Keratinocyte (primary cell): ENCODE results near the gene ARPC5. TPM values are rescaled to one million over a fixed set of nuclear protein-coding genes. Genes with fewer than 3 reads are reported as not detected.

Experiments
- DNase-seq: peaks from one replicate; pipeline ENCODE4 v3.0.0-alpha.2; 2011; ENCODE audit warnings: low read depth, missing footprints, low spot score
- FAIRE-seq: peaks from 2 replicates; lab custom pipeline; 2011; peaks lifted over from hg19 to GRCh38; lab: Jason Lieb, UNC
- H2AFZ ChIP-seq: 2 replicates; pipeline ENCODE4 v1.6.0; 2012; ENCODE audit warnings: low read length, control low read depth, inconsistent platforms; ENCODE audit not compliant: control insufficient read depth
- H3K27ac ChIP-seq: 2 replicates; pipeline ENCODE4 v1.5.1; 2011; ENCODE audit warnings: low read length; ENCODE audit not compliant: control insufficient read depth, insufficient read depth
- H3K27me3 ChIP-seq: 3 replicates; pipeline ENCODE4 v1.6.0; 2011; ENCODE audit warnings: low read length; ENCODE audit not compliant: control insufficient read depth, insufficient read depth; ENCODE audit errors: extremely low read depth
- H3K36me3 ChIP-seq, 2 experiments: 2 replicates in 1 of 2; 3 replicates in 1 of 2; pipeline ENCODE4 v1.5.1; 2011; ENCODE audit warnings: low read length in 2 of 2, mild to moderate bottlenecking in 1 of 2; ENCODE audit not compliant: control insufficient read depth in 2 of 2, insufficient read depth in 2 of 2; ENCODE audit errors: extremely low read depth in 1 of 2
- H3K4me1 ChIP-seq: 3 replicates; pipeline ENCODE4 v1.5.1; 2011; ENCODE audit warnings: low read length; ENCODE audit not compliant: control insufficient read depth, insufficient read depth; ENCODE audit errors: extremely low read depth
- H3K4me2 ChIP-seq: 3 replicates; pipeline ENCODE4 v1.6.0; 2011; ENCODE audit warnings: low read depth, low read length; ENCODE audit not compliant: control insufficient read depth, insufficient read depth; ENCODE audit errors: extremely low read depth
- H3K4me3 ChIP-seq, 3 experiments: fragments of 200-600 bp in 1 of 3; sonication (generic) in 1 of 3; 2 replicates in 2 of 3; 3 replicates in 1 of 3; pipeline ENCODE4 v1.5.1; 2011 to 2016; ENCODE audit warnings: low read length in 3 of 3, mild to moderate bottlenecking in 3 of 3, control low read depth in 2 of 3, inconsistent platforms in 1 of 3, low read depth in 1 of 3, mixed read lengths in 1 of 3, mixed run types in 1 of 3, moderate library complexity in 1 of 3; ENCODE audit not compliant: control insufficient read depth in 2 of 3, insufficient read depth in 2 of 3; ENCODE audit errors: extremely low read depth in 1 of 3
- H3K79me2 ChIP-seq: 2 replicates; pipeline ENCODE4 v1.6.0; 2012; ENCODE audit warnings: low read length; ENCODE audit not compliant: control insufficient read depth, insufficient read depth
- H3K9ac ChIP-seq: 3 replicates; pipeline ENCODE4 v1.6.0; 2011; ENCODE audit warnings: low read length; ENCODE audit not compliant: control insufficient read depth, insufficient read depth; ENCODE audit errors: extremely low read depth
- H3K9me1 ChIP-seq: 3 replicates; pipeline ENCODE4 v1.6.0; 2011; ENCODE audit warnings: low read length; ENCODE audit not compliant: control insufficient read depth, insufficient read depth; ENCODE audit errors: extremely low read depth
- H3K9me3 ChIP-seq: 2 replicates; pipeline ENCODE4 v1.5.1; 2012; ENCODE audit warnings: low read depth, low read length; ENCODE audit not compliant: control insufficient read depth
- H4K20me1 ChIP-seq: 3 replicates; pipeline ENCODE4 v1.6.0; 2011; ENCODE audit warnings: low read length; ENCODE audit not compliant: control insufficient read depth, insufficient read depth; ENCODE audit errors: extremely low read depth
- EZH2 ChIP-seq: IDR thresholded peaks from one replicate; pipeline ENCODE4 v1.6.1; 2012; ENCODE audit warnings: inconsistent platforms, mild to moderate bottlenecking, low read length, moderate library complexity
- dilution Hi-C: fragments of 300-500 bp; cut with MboI; formaldehyde crosslinking; loops from one replicate; pipeline ENCODE4 v1.7.0; 2020; ENCODE audit warnings: low sequenced_read_pairs; ENCODE audit not compliant: extremely low pct_ligation_motif_present
- polyA plus RNA-seq, 5 experiments: library from polyadenylated mRNA; depleted of rRNA in 3 of 5; stranded (reverse) in 3 of 5; stranded (forward) in 1 of 5; unstranded in 1 of 5; fragments of >200 nt; gene quantifications; 1 replicate in 1 of 5; 2 replicates in 3 of 5; 3 replicates in 1 of 5; pipeline versions ENCODE4 v1.2.1 to v1.2.3, GENCODE V29; 2011 to 2012; ENCODE audit warnings: missing spikeins in 2 of 5, low read depth in 1 of 5, low replicate concordance in 1 of 5
- TF ChIP-seq, protein P1 (sequence below), 3 experiments: IDR thresholded peaks in 1 of 3; conservative IDR thresholded peaks in 1 of 3; optimal IDR thresholded peaks in 1 of 3; 2 replicates in 2 of 3; 3 replicates in 1 of 3; pipeline versions ENCODE3 to v1.5.1; 2011; ENCODE audit warnings: low read length in 3 of 3, mild to moderate bottlenecking in 3 of 3, moderate library complexity in 2 of 3, control low read depth in 1 of 3, inconsistent platforms in 1 of 3; ENCODE audit not compliant: insufficient read depth in 2 of 3; ENCODE audit errors: extremely low read depth in 1 of 3

Gene ARPC5
- polyA plus RNA-seq, 1 donor (not counting 4 experiments of a cell fraction or from before 2014, with no cell fraction given): 255 TPM

- no peak for TF ChIP-seq EZH2
- TF ChIP-seq, protein P1, sequence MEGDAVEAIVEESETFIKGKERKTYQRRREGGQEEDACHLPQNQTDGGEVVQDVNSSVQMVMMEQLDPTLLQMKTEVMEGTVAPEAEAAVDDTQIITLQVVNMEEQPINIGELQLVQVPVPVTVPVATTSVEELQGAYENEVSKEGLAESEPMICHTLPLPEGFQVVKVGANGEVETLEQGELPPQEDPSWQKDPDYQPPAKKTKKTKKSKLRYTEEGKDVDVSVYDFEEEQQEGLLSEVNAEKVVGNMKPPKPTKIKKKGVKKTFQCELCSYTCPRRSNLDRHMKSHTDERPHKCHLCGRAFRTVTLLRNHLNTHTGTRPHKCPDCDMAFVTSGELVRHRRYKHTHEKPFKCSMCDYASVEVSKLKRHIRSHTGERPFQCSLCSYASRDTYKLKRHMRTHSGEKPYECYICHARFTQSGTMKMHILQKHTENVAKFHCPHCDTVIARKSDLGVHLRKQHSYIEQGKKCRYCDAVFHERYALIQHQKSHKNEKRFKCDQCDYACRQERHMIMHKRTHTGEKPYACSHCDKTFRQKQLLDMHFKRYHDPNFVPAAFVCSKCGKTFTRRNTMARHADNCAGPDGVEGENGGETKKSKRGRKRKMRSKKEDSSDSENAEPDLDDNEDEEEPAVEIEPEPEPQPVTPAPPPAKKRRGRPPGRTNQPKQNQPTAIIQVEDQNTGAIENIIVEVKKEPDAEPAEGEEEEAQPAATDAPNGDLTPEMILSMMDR (optimal IDR thresholded peaks at IDR 0.05 in 1 of 3, IDR thresholded peaks at IDR 0.05 in 1 of 3, conservative IDR thresholded peaks at IDR 0.05 in 1 of 3; ENCODE audit: extremely low read depth in 1 of 3, insufficient read depth in 2 of 3, low read length in 3 of 3): no peak
- Histone ChIP-seq H3K27ac (peak overlapping the region; percentile 98), H3K36me3 (no peaks in the 10 kb centered on the region), H4K20me1 (no peaks in the 10 kb centered on the region), H3K4me3 (no peak overlapping the region), H3K9ac (peak overlapping the region; percentile 67), H3K9me3 (no peaks in the 10 kb centered on the region), H3K9me1 (no peaks in the 10 kb centered on the region), H2AFZ (no peak overlapping the region), H3K79me2 (no peaks in the 10 kb centered on the region), H3K27me3 (no peaks in the 10 kb centered on the region), H3K4me1 (peaks cover 30% of the 10 kb centered on the region), H3K4me2 (no peak overlapping the region)
- dilution Hi-C loops: no loop called here
- DNase-seq (no peak), FAIRE-seq (no peak)
Observed at GRCh38 chr1:183607322-183607980, 28.1 kb downstream of the ARPC5 start.

DNA sequence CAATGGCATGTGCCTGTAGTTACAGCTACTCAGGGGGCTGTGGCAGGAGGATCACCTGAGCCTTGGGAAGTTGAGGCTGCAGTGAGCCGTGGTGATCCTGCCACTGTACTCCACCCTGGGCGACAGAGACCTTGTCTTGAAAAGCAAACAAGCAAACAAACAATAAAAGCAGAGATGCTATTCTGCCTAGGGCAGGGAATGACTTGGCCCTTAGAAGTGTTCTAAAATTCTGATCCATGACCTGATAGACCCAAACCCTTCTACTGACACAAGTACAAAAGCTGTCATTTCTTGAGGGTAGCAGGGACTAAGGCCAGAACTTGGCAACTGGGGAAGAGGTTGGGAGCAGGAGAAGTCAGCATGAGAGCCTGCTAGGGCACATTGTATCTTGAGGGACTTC lies 29.7 kb downstream of the ARPC5 start:
- FAIRE-seq: no peak
- Histone ChIP-seq H3K9me3 (no peaks in the 10 kb centered on the region), H3K9ac (no peak overlapping the region), H4K20me1 (no peaks in the 10 kb centered on the region), H3K36me3 (no peaks in the 10 kb centered on the region), H3K9me1 (no peaks in the 10 kb centered on the region), H3K4me3 (no peak overlapping the region), H2AFZ (no peak overlapping the region), H3K27ac (no peak overlapping the region), H3K27me3 (no peaks in the 10 kb centered on the region), H3K4me1 (peaks cover 30% of the 10 kb centered on the region), H3K79me2 (no peaks in the 10 kb centered on the region), H3K4me2 (no peak overlapping the region)
- dilution Hi-C loops: no loop called here
- TF ChIP-seq EZH2: no peak
- TF ChIP-seq, protein P1 (optimal IDR thresholded peaks at IDR 0.05 in 1 of 3, IDR thresholded peaks at IDR 0.05 in 1 of 3, conservative IDR thresholded peaks at IDR 0.05 in 1 of 3; ENCODE audit: extremely low read depth in 1 of 3, insufficient read depth in 2 of 3, low read length in 3 of 3): no peak
- DNase-seq: no peak
